Mesenchymal stem cell (in vitro differentiated cells and primary cell): ENCODE data around the gene CEP72.

Source experiments
- DNase-seq: peaks from one replicate; pipeline ENCODE4 v3.0.0-alpha.2; 2013
- H2AFZ ChIP-seq: one replicate; pipeline ENCODE4 v1.6.1; 2013; ENCODE audit warnings: low read depth, mild to moderate bottlenecking, control low read depth, inconsistent platforms, low read length, moderate library complexity
- H2AK5ac ChIP-seq: 2 replicates; pipeline ENCODE4 v1.6.1; 2013; ENCODE audit warnings: low read length, moderate library complexity, mild to moderate bottlenecking, inconsistent platforms; ENCODE audit not compliant: severe bottlenecking
- H2BK120ac ChIP-seq: one replicate; pipeline ENCODE4 v1.6.1; 2013; ENCODE audit warnings: low read depth, mild to moderate bottlenecking, inconsistent platforms, low read length, moderate library complexity
- H2BK12ac ChIP-seq, 2 experiments: one replicate each; pipeline ENCODE4 v1.6.1; 2013; ENCODE audit warnings: inconsistent platforms in 2 of 2, low read length in 2 of 2, mild to moderate bottlenecking in 2 of 2, moderate library complexity in 2 of 2, control low read depth in 1 of 2
- H2BK15ac ChIP-seq: one replicate; pipeline ENCODE4 v1.6.1; 2013; ENCODE audit warnings: mild to moderate bottlenecking, low read depth, inconsistent platforms; ENCODE audit not compliant: poor library complexity, severe bottlenecking
- H2BK5ac ChIP-seq: 2 replicates; pipeline ENCODE4 v1.6.1; 2013; ENCODE audit warnings: low read depth, mild to moderate bottlenecking, low read length, control low read depth, inconsistent platforms; ENCODE audit not compliant: poor library complexity, severe bottlenecking
- H3K14ac ChIP-seq, 2 experiments: one replicate each; pipeline ENCODE4 v1.6.1; 2013; ENCODE audit warnings: inconsistent platforms in 2 of 2, low read length in 2 of 2, control low read depth in 1 of 2, mild to moderate bottlenecking in 1 of 2, moderate library complexity in 1 of 2
- H3K18ac ChIP-seq, 2 experiments: one replicate each; pipeline ENCODE4 v1.6.1; 2013; ENCODE audit warnings: inconsistent platforms in 2 of 2, low read length in 2 of 2, control low read depth in 1 of 2, low read depth in 1 of 2, mild to moderate bottlenecking in 1 of 2
- H3K23ac ChIP-seq, 2 experiments: one replicate each; pipeline ENCODE4 v1.6.1; 2013; ENCODE audit warnings: inconsistent platforms in 2 of 2, low read length in 2 of 2, mild to moderate bottlenecking in 2 of 2, moderate library complexity in 2 of 2, control low read depth in 1 of 2
- H3K27ac ChIP-seq: 2 replicates; pipeline ENCODE4 v1.5.1; 2013; ENCODE audit warnings: mild to moderate bottlenecking, moderate library complexity, low read length, control low read depth, inconsistent platforms; ENCODE audit not compliant: poor library complexity, severe bottlenecking
- H3K27me3 ChIP-seq, 2 experiments: 2 replicates each; pipeline versions ENCODE4 v1.6.1 to v1.7.0; 2013; ENCODE audit warnings: low read length in 2 of 2, mild to moderate bottlenecking in 2 of 2, moderate library complexity in 2 of 2, control low read depth in 1 of 2, inconsistent platforms in 1 of 2; ENCODE audit not compliant: control insufficient read depth in 1 of 2, insufficient read depth in 1 of 2
- H3K36me3 ChIP-seq, 2 experiments: 2 replicates each; pipeline versions ENCODE4 v1.6.1 to v1.7.0; 2013; ENCODE audit warnings: low read length in 2 of 2, control low read depth in 1 of 2, inconsistent platforms in 1 of 2, low read depth in 1 of 2, mild to moderate bottlenecking in 1 of 2; ENCODE audit not compliant: insufficient read depth in 2 of 2, control insufficient read depth in 1 of 2
- H3K4ac ChIP-seq, 2 experiments: one replicate each; pipeline ENCODE4 v1.6.1; 2013; ENCODE audit warnings: inconsistent platforms in 2 of 2, low read length in 2 of 2, mild to moderate bottlenecking in 2 of 2, moderate library complexity in 2 of 2, control low read depth in 1 of 2, low read depth in 1 of 2
- H3K4me1 ChIP-seq: 2 replicates; pipeline ENCODE4 v1.6.1; 2013; ENCODE audit warnings: low read depth, low read length, control low read depth; ENCODE audit not compliant: control insufficient read depth, insufficient read depth
- H3K4me2 ChIP-seq: 2 replicates; pipeline ENCODE4 v1.6.1; 2013; ENCODE audit warnings: low read length, mild to moderate bottlenecking, inconsistent platforms; ENCODE audit not compliant: poor library complexity, severe bottlenecking
- H3K4me3 ChIP-seq, 2 experiments: 2 replicates each; pipeline versions ENCODE4 v1.5.1 to v1.7.0; 2013; ENCODE audit warnings: low read length in 2 of 2, mild to moderate bottlenecking in 2 of 2, control low read depth in 1 of 2, low read depth in 1 of 2; ENCODE audit not compliant: insufficient read depth in 1 of 2
- H3K79me1 ChIP-seq: replicated peaks from 2 replicates; pipeline ENCODE4 v1.6.1; 2013; ENCODE audit warnings: mild to moderate bottlenecking, control low read depth, low read length, inconsistent platforms; ENCODE audit not compliant: poor library complexity, severe bottlenecking
- H3K9ac ChIP-seq: 2 replicates; pipeline ENCODE4 v1.7.0; 2013; ENCODE audit warnings: mild to moderate bottlenecking, low read length, moderate library complexity
- H3K9me3 ChIP-seq: 2 replicates; pipeline ENCODE4 v1.7.0; 2013; ENCODE audit warnings: mild to moderate bottlenecking, low read length; ENCODE audit not compliant: control insufficient read depth
- H4K8ac ChIP-seq: one replicate; pipeline ENCODE4 v1.6.1; 2013; ENCODE audit warnings: inconsistent platforms, mild to moderate bottlenecking, low read length, moderate library complexity
- H4K91ac ChIP-seq: one replicate; pipeline ENCODE4 v1.6.1; 2013; ENCODE audit warnings: mild to moderate bottlenecking, low read length, inconsistent platforms
- WGBS: methylation state at CpG from one replicate; pipeline ENCODE4 v1.1.7; 2013; ENCODE audit warnings: mixed read lengths; 5-methylcytosine and 5-hydroxymethylcytosine counted together

CEP72 gene

DNA sequence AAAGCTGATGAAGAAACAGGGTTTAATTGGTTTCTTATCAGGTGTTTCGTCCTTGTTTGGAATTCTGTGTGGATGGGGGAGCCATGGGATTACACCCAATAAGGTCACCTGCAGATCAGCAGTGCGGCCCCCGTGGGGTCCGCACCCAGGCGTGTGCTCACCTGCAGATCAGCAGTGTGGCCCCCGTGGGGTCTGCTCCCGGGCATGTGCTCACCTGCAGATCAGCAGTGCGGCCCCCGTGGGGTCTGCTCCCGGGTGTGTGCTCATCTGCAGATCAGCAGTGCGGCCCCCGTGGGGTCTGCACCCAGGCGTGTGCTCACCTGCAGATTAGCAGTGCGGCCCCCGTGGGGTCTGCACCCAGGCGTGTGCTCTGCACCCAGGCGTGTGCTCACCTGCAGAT, 41.7 kb upstream of the CEP72 start:
- Histone ChIP-seq H2AK5ac (no peak overlapping the region), H2AFZ (no peak overlapping the region), H3K9ac (no peak overlapping the region), H3K27me3 (peaks cover 42 to 85% of the 10 kb centered on the region in 2 experiments), H3K14ac (no peak overlapping the region), H3K4ac (no peak overlapping the region), H3K36me3 (peaks cover 0 to 2% of the 10 kb centered on the region in 2 experiments), H2BK120ac (no peak overlapping the region), H2BK12ac (no peak overlapping the region), H3K4me1 (peaks cover 4% of the 10 kb centered on the region), H3K23ac (no peak overlapping the region), H3K79me1 (no peaks in the 10 kb centered on the region), H2BK5ac (no peak overlapping the region), H2BK15ac (no peak overlapping the region), H4K8ac (no peak overlapping the region), H4K91ac (no peak overlapping the region), H3K4me2 (no peak overlapping the region), H3K9me3 (peaks cover 14% of the 10 kb centered on the region), H3K27ac (no peak overlapping the region), H3K4me3 (no peak overlapping the region), H3K18ac (no peak overlapping the region)
- no peak for DNase-seq
- 86% methylated on average over 17 of the region's 17 CpGs for WGBS

DNA sequence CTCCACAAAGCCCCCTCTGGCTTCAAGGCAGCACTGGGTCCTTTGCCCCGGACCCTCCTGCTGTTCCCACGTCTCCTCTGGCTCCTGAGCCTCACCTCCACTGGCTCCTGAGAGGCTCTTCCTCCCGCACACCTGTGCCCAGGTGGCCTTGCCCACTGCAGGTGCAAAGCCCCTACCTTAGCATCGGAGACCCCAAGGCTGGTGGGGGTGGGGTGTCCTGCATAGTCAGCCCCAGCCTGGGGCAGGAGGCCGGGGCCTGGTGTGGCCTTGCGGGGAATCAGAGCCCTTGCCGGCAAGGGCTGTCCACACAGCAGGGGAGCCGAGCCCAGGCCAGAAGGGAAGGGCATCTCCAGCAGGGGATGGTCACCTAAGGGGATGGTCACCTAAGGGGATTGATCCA, 41.3 kb upstream of the CEP72 start:
- no peak overlapping the region for H2AK5ac ChIP-seq
- no peak overlapping the region for H3K27ac ChIP-seq
- H3K18ac ChIP-seq: no peak overlapping the region
- H4K8ac ChIP-seq: no peak overlapping the region
- H3K9me3 ChIP-seq: peaks cover 16% of the 10 kb centered on the region
- H2AFZ ChIP-seq: no peak overlapping the region
- H3K27me3 ChIP-seq: peaks cover 43 to 86% of the 10 kb centered on the region in 2 experiments
- peaks cover under 1% of the 10 kb centered on the region for H3K4me1 ChIP-seq
- no peak overlapping the region for H2BK5ac ChIP-seq
- no peak overlapping the region for H2BK15ac ChIP-seq
- H3K36me3 ChIP-seq: peaks cover 0 to 2% of the 10 kb centered on the region in 2 experiments
- H3K79me1 ChIP-seq: no peaks in the 10 kb centered on the region
- H2BK12ac ChIP-seq: no peak overlapping the region
- WGBS: 86% methylated on average over 8 of the region's 8 CpGs
- no peak overlapping the region for H3K4me2 ChIP-seq
- DNase-seq: no peak
- H3K4ac ChIP-seq: no peak overlapping the region
- no peak overlapping the region for H3K14ac ChIP-seq
- H3K9ac ChIP-seq: no peak overlapping the region
- H3K4me3 ChIP-seq: no peak overlapping the region
- peak overlapping the region; percentile 39 for H4K91ac ChIP-seq
- H3K23ac ChIP-seq: no peak overlapping the region
- no peak overlapping the region for H2BK120ac ChIP-seq

DNA sequence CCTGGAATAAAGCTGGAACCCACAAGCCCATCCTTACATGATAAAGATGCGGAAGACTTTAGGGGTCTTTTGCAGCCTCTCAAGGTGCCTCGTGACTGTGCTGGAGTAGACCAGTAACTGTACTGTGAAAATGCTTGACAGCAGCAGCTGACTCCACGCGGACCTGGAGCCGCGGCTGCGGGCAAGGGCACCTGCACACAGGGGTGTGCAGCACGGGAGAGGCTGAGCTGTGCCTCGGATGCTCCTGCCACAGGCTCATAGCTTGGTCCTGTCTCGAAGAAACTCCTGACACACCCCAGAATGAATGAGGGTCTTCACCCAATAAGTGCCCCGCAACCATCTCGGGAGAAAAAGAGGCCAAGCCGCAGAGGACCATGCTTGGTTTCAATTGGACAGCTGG, 40.3 kb upstream of the CEP72 start:
- Histone ChIP-seq H3K14ac (no peak overlapping the region), H3K36me3 (peaks cover 0 to 2% of the 10 kb centered on the region in 2 experiments), H3K4ac (no peak overlapping the region), H3K23ac (no peak overlapping the region), H3K27ac (no peak overlapping the region), H3K79me1 (no peaks in the 10 kb centered on the region), H2AK5ac (no peak overlapping the region), H2BK120ac (no peak overlapping the region), H3K27me3 (peaks cover 42 to 85% of the 10 kb centered on the region in 2 experiments), H4K8ac (no peak overlapping the region), H3K18ac (no peak overlapping the region), H2BK15ac (no peak overlapping the region), H3K4me1 (no peaks in the 10 kb centered on the region), H4K91ac (no peak overlapping the region), H3K9ac (no peak overlapping the region), H3K4me3 (no peak overlapping the region), H2BK12ac (no peak overlapping the region), H2BK5ac (no peak overlapping the region), H2AFZ (no peak overlapping the region), H3K9me3 (peaks cover 19% of the 10 kb centered on the region), H3K4me2 (no peak overlapping the region)
- no peak for DNase-seq
- 87% methylated on average over 13 of the region's 13 CpGs for WGBS

- Histone ChIP-seq H3K18ac (no peak overlapping the region), H2AFZ (no peak overlapping the region), H3K9ac (no peak overlapping the region), H3K79me1 (no peaks in the 10 kb centered on the region), H3K14ac (no peak overlapping the region), H3K23ac (no peak overlapping the region), H4K8ac (no peak overlapping the region), H3K36me3 (peaks cover 0 to 2% of the 10 kb centered on the region in 2 experiments), H3K4me2 (no peak overlapping the region), H3K4me3 (no peak overlapping the region), H4K91ac (no peak overlapping the region), H2AK5ac (no peak overlapping the region), H2BK5ac (no peak overlapping the region), H2BK120ac (no peak overlapping the region), H3K27me3 (peaks cover 35 to 78% of the 10 kb centered on the region in 2 experiments), H3K4ac (no peak overlapping the region), H2BK12ac (no peak overlapping the region), H3K27ac (no peak overlapping the region), H3K9me3 (peaks cover 15% of the 10 kb centered on the region), H2BK15ac (no peak overlapping the region), H3K4me1 (no peaks in the 10 kb centered on the region)
- DNase-seq: no peak
- WGBS: 74% methylated on average over 12 of the region's 14 CpGs
Observed at GRCh38 chr5:572398-573019, 39.6 kb upstream of the CEP72 start.
